Measurements from ENCODE around the gene PDS5A.

DNA sequence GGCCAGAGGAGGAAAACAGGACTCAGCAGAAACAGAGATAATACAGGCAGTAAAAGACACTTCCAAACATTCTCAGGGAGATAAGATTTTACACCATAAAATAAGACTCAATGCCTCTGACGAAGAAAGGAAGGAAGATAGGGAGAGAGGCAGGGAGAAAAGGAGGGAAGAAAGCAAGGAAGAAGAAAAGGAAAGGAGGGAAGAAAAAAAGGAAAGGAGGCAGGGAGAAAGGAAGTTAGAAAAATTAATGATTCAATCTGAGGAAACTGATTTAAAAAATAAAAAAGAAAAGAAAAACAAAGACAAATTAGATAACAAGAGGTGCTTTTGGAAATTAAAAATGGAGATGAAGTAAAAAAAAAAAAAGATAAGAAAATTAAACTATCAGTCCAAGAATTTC, 72.1 kb downstream of the PDS5A start:
- no peak for TF ChIP-seq POLR2A (IDR thresholded peaks at IDR 0.05; ENCODE audit: low read depth, low read length)
- TF ChIP-seq POLR2AphosphoS5 (IDR thresholded peaks at IDR 0.05; ENCODE audit: insufficient read depth, low read depth, low read length): no peak
